GM21528 (cell line): Measurements from ENCODE around the gene STXBP4.

Experiments used
- ATAC-seq: cut with Tn5 transposase; IDR thresholded peaks from one replicate; pipeline ENCODE4 v1.9.1; 2021; ENCODE audit warnings: mild to moderate bottlenecking, moderate library complexity; ENCODE audit not compliant: unreplicated experiment, low FRiP score

STXBP4 gene

GRCh38 chr17:55162556-55162946 lies 194.0 kb downstream of the STXBP4 start:
- ATAC-seq, result no peak

GRCh38 chr17:55163408-55163807 lies 194.8 kb downstream of the STXBP4 start:
- no peak for ATAC-seq

- no peak for ATAC-seq
Measured at GRCh38 chr17:55166506-55166905, 197.9 kb downstream of the STXBP4 start.

DNA sequence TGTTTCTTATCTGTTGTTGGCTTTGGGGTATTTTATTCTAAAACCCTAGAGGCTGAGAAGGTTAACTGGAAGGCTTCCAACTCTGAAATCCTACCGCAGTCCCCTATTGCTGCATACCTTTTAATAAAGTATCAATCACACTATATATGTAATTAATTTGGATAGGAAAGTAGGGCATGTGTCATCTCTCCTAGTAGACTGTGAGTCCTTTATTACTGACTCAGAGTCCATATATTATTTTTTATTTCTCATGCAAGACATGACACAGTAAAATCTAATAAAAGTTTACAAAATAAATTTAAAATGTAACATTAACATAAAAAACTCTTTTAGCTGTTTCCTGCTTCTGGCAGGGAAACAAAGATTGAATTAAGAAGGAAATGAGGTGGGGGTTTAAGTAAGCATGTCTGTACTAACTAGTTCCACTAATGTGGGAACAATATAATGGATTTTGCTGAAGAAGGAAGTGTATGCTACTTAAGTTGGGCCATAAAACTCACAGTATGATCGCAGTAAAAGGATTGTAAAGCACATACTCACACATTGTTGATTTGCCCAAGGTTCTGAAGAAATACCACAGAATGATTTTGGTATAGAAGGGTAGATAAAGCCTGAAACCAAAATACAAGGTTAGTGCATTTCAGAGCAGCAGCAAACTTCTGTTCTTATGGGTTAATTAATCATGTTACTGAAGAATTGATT lies 198.6 kb downstream of the STXBP4 start:
- no peak for ATAC-seq

DNA sequence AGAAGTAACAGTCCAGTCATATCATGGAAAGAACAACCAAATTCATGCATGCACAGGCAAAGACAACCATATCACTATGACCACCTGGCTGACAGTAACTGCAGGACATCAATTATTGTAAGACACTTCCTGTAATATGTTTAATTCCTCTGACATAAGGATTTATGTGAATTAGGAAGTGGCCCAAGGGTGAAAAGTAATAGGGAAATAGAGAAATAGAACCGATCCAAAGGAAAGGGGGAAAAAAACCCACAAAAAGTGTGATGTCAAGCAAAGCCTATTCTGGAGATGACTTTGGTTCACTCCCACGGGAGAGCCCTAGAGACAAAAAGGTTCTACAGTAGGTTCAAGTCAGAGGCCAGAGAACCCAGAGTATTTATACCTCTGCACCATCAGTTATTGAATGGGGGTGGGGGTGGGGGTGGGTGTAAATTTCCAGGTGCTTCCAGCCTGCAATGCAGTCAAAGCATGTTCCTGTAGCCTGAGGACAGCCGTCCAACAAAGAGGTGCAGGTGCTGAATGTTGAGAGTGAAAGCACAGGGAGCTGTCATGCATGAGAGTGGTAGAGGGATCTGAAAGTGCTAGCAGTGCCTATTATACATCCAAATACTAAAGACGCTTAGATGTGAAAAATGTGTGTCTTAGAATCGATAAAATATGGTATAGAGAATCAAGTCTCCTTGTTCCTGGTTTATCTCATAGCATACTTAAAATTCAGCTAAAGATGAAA lies 200.6 kb downstream of the STXBP4 start:
- peak; percentile 81 for ATAC-seq

GRCh38 chr17:55171634-55172328 lies 203.2 kb downstream of the STXBP4 start:
- ATAC-seq, result no peak

GRCh38 chr17:55172612-55173011 lies 204.0 kb downstream of the STXBP4 start:
- no peak for ATAC-seq

DNA sequence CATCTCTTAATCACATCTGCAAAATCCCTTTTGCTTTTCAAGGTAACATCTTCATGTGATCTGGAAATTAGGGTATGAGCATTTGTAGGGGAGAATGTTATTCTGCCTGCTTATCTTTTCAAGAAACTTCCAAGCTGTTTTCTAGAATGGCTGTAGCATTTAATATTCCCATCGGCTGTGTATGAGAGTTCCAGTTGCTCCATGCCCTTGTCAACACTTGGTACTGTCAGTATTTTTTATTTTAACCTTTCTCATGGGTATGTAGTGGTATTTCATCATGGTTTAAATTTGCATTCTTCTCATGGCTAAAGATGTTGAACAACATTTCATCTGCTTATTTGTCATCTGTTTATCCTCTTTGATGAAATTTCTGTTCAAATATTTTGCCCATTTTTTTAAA lies 205.6 kb downstream of the STXBP4 start:
- no peak for ATAC-seq

DNA sequence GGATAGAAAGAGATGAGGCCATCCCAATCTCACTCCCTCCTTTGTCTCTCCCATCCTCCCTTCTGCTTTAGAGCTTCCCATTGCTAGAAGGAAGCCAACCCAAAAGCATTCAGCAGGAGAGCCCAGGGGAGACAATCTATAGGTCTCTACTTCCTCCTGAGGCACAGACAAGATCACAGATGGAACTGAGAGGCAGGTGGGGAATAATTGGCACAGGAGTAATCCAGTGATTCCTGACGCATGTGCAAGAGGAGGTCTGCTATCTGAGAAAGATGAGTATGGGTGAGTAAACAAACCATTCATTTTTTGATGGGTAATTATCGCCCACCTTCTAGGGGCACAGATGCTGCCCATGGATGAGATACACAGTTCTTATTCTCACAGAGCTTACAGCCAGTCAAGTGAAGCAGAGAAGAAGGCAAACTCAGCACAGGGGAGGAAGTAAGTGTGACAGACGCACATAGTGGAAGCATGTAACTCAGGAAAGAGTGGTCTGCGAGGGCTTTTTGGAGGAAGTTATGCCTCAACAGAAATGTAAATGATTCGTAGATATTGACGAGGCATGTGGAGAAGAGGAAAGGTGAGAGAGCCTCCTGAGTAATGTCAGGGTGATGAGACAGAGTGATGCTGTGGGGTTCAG lies 207.3 kb downstream of the STXBP4 start:
- ATAC-seq, result no peak

DNA sequence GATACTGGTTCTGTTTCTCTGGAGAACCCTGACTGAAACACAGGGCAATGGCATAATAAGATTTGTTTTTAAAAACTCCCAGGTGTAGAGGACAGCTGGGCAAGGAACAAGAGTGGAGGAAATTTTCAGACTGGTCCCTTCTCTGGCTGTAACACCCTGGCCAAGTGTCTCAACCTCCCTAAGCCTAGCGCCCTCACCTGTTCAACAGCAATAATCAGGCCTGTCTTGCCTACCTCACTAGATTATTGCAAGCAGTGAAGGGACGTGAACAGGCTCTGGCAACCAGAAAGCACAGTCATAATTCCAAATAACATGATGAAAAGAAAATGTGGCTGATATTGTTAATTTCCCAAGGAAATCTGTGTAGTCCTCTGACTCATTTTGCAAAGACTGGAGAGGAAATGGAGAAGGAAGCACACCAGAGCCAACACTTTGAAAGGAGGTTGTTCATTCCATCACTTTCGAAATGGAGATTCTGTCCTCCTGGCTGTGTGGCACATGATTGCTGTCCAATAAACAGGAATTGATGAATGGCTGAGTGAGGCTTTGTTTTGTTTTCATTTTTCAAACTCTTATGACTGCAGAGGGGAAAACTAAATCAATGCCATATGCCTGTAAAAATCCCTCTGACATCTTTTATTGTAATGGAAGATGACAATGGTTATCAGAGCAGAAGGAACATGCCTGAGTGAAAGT lies 208.7 kb downstream of the STXBP4 start:
- ATAC-seq, result no peak

- no peak for ATAC-seq
Measured at GRCh38 chr17:55177855-55178217, 209.3 kb downstream of the STXBP4 start.

GRCh38 chr17:55186937-55187770 lies 218.6 kb downstream of the STXBP4 start:
- ATAC-seq, result no peak

GRCh38 chr17:55190748-55191147 lies 222.2 kb downstream of the STXBP4 start:
- no peak for ATAC-seq

DNA sequence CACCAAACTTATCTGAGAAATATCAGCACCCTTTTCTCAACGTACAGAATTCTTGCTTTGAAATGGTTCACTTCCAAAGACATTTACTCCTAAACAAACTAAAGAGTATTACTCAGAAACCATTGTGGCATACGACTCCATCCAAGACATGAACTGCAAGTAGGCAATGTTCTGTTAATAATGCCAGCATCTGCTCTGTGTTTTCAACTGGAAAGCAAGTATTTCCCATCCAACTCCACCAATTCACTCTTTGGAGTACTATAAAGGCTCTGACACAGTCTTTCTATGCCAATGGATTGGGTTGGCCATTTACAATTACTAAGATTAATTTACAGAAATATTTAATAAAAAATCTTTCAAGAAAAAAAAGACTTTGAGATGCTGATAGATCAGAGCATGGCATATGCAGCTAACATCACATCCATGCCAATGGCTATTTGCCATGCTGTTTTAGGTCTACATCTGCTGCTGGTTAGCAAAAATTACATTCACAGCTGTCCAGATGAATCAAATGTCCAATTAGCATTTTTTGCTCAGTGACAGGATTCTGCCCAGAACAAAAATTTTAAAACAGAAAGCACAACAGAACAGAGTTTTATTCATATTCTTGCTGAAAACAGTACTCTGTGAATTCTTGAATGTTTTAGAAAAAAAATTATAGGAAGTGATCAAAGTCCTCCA lies 230.3 kb downstream of the STXBP4 start:
- no peak for ATAC-seq

DNA sequence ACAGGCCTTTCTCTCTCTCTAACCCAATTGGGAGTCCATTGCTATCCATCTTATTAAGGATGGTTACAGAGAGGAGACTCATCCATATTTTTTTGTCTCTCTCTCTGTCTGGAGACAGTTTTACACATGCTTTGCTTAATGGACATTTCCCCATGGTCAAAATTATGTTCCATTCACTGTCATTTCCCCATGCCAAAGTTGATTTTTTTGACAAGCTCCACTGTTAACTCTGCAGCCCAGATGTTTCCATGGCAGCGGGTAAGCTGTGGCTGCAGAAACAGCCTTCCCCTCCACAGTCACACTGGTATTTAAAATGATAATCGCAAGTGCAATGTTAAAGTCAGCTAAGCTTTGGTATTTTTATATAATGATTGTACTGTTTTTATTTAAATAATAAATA lies 232.3 kb downstream of the STXBP4 start:
- ATAC-seq, result no peak

- no peak for ATAC-seq
Measured at GRCh38 chr17:55201308-55201932, 232.9 kb downstream of the STXBP4 start.

GRCh38 chr17:55202896-55203295 lies 234.3 kb downstream of the STXBP4 start:
- no peak for ATAC-seq

DNA sequence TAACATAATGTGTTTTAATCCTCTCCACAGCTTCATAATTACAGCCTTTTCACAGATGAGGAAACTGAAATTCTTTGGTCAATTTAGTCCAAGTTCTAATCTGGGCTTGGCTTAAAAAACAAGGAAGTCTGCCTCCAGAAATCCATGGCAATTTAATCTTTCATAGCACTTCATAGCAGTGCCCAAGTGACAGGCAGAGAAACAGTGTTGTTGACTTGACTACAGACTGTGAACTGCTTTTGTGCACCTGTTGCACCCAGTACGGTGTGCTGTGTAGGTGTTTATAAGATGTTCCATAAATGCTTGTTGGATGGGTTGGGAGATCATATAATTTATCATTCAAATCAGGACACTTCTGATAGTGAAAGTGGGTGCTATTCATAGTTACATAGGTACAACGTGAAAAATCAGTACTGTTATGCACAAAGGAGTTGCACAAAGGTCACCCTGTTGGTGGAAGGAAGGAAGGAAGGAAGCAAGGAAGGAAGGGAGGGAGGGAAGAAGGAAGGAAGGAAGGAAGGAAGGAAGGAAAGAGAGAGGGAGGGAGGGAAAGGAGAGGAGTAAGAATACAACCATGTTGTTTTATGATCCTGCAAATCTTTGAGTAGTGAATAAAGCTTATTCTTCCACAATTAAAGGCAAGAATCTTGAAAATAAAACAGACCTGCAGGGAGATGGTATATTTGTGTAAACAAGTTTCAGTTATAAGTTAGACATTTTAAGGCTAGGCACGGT lies 239.7 kb downstream of the STXBP4 start:
- no peak for ATAC-seq
